K562 (cell line): ENCODE measurements around the gene HSPA8. TPM values are rescaled to one million over a fixed set of nuclear protein-coding genes. Genes with fewer than 3 reads are reported as not detected.

Experiments used
- ELF4 ChIP-seq: fragments of 450-650 bp; formaldehyde crosslinking; IDR thresholded peaks from 2 replicates; pipeline ENCODE4 v1.4.0; 2022; ENCODE audit warnings: missing genetic modification characterization
- EP400 ChIP-seq: fragments of 450-650 bp; IDR thresholded peaks from 2 replicates; pipeline ENCODE4 v1.6.1; 2017; ENCODE audit warnings: antibody characterized with exemption, mild to moderate bottlenecking, moderate library complexity
- MYC ChIP-seq, 2 experiments: fragments of 250-450 bp in 1 of 2; sonication (Bioruptor Pico) in 1 of 2; IDR thresholded peaks; 2 replicates each; pipeline versions ENCODE4 v1.5.1 to v1.6.1; 2012 to 2021; ENCODE audit warnings: low read depth in 2 of 2, borderline replicate concordance in 1 of 2, improper control_type of control experiment in 1 of 2, low read length in 1 of 2, mild to moderate bottlenecking in 1 of 2, moderate library complexity in 1 of 2
- NR3C1 ChIP-seq: sonication (generic); formaldehyde crosslinking; IDR thresholded peaks from 2 replicates; pipeline ENCODE4 v1.8.1; 2022; ENCODE audit warnings: missing genetic modification reagents
- POLR3G ChIP-seq: IDR thresholded peaks from 2 replicates; pipeline ENCODE4 v1.6.1; 2011; ENCODE audit not compliant: insufficient read length, insufficient replicate concordance; ENCODE audit errors: extremely low read depth
- SMAD4 ChIP-seq: fragments of 250-450 bp; sonication (Bioruptor Pico); conservative IDR thresholded peaks from 2 replicates; pipeline ENCODE4 v1.8.0; 2021; ENCODE audit warnings: inconsistent platforms, mild to moderate bottlenecking, moderate library complexity
- SP2 ChIP-seq: IDR thresholded peaks from 2 replicates; pipeline ENCODE4 v1.6.1; 2011; ENCODE audit warnings: mild to moderate bottlenecking, low read depth, low read length, moderate library complexity; ENCODE audit not compliant: poor library complexity, severe bottlenecking; ENCODE audit errors: extremely low read depth
- SUPT5H ChIP-seq: fragments of 450-650 bp; IDR thresholded peaks from 2 replicates; pipeline ENCODE4 v1.6.1; 2016
- TBL1XR1 ChIP-seq, 2 experiments: IDR thresholded peaks; 2 replicates each; pipeline ENCODE4 v1.6.1; 2012; ENCODE audit warnings: improper control_type of control experiment in 2 of 2, low read length in 2 of 2, mild to moderate bottlenecking in 1 of 2
- TCFL5 ChIP-seq: fragments of 250-450 bp; sonication (Bioruptor Pico); conservative IDR thresholded peaks from 2 replicates; pipeline ENCODE4 v1.6.1; 2021; ENCODE audit warnings: mild to moderate bottlenecking, moderate library complexity, matching md5 sums
- polyA plus RNA-seq, 8 experiments: library from polyadenylated mRNA; depleted of rRNA in 4 of 8; stranded (reverse) in 5 of 8; unstranded in 3 of 8; fragments of >200 nt; fragmentation: Nextera tagmentation in 2 of 8; fragmentation: Illumina TruSeq in 1 of 8; extraction: Ambion mirVana in 2 of 8; extraction: Trizol in 1 of 8; gene quantifications; 2 replicates each; pipeline versions ENCODE4 v1.2.1 to v1.2.3, GENCODE V29; 2011 to 2014; ENCODE audit warnings: inconsistent platforms in 1 of 8, missing spikeins in 1 of 8
- total RNA-seq, 7 experiments: library from RNA; depleted of rRNA in 6 of 7; stranded (reverse); fragments of >200 nt in 6 of 7; fragmentation: Illumina TruSeq in 2 of 7; extraction: Trizol in 2 of 7; gene quantifications; 2 replicates each; pipeline versions ENCODE4 v1.2.1 to v1.2.3, GENCODE V29; 2011 to 2021; ENCODE audit warnings: low replicate concordance in 1 of 7
- TF ChIP-seq, protein P1 (sequence below), 2 experiments: fragments of 450-650 bp in 1 of 2; sonication (generic) in 1 of 2; formaldehyde crosslinking in 1 of 2; IDR thresholded peaks; 2 replicates each; pipeline versions ENCODE4 v1.7.1 to v1.9.0; 2016 to 2022; ENCODE audit warnings: inconsistent platforms in 1 of 2, mild to moderate bottlenecking in 1 of 2, missing genetic modification reagents in 1 of 2
- TF ChIP-seq, protein P2 (sequence below): fragments of 450-650 bp; IDR thresholded peaks from 2 replicates; pipeline ENCODE4 v1.6.1; 2016
- TF ChIP-seq, protein P3 (sequence below): sonication (generic); formaldehyde crosslinking; IDR thresholded peaks from 2 replicates; pipeline ENCODE4 v1.8.0; 2023; ENCODE audit warnings: mild to moderate bottlenecking, missing genetic modification reagents

Gene HSPA8
- total and polyA plus RNA-seq, 9 of the 15 experiments (the other 6 are each of a cell fraction or from before 2014, with no cell fraction given) = 1,250 to 3,966 (median 2,773) TPM

DNA sequence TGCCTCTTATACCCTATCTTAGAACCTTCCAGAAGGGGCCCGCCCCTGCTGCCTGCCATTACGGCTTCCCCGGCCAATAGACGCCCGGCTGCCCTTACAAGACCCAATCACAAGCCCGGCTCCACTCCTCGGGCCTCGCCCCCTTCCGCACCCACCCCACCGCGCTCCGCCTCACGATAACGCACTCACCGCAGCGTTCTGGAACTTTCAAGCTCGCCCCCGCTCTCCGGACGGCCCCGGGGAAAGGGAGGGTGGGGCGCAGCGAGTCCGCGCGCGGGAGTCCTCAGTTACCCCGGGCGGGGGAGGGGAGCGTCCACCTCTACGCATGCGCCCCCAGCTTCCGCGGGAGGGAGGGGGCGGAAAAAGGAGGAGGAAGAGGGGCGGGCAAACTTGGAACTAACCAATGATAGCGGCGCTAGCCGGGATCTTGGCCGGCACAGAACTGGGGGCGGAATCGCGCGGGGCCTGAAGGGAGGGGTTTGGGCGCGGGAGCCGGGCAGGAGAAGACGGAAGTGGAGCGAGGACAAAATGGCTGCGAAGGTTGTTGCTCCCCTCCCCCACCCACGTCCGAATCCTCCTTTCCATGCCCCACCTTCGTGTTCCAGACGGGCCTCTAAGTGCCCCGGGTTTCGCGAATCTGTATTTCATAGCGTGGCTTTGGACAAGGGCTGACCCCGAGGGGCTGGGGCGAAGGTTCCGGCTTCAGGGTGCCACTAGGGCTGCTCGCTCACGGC is 389 bp upstream of the HSPA8 start (continued):
- TF ChIP-seq, protein P1, sequence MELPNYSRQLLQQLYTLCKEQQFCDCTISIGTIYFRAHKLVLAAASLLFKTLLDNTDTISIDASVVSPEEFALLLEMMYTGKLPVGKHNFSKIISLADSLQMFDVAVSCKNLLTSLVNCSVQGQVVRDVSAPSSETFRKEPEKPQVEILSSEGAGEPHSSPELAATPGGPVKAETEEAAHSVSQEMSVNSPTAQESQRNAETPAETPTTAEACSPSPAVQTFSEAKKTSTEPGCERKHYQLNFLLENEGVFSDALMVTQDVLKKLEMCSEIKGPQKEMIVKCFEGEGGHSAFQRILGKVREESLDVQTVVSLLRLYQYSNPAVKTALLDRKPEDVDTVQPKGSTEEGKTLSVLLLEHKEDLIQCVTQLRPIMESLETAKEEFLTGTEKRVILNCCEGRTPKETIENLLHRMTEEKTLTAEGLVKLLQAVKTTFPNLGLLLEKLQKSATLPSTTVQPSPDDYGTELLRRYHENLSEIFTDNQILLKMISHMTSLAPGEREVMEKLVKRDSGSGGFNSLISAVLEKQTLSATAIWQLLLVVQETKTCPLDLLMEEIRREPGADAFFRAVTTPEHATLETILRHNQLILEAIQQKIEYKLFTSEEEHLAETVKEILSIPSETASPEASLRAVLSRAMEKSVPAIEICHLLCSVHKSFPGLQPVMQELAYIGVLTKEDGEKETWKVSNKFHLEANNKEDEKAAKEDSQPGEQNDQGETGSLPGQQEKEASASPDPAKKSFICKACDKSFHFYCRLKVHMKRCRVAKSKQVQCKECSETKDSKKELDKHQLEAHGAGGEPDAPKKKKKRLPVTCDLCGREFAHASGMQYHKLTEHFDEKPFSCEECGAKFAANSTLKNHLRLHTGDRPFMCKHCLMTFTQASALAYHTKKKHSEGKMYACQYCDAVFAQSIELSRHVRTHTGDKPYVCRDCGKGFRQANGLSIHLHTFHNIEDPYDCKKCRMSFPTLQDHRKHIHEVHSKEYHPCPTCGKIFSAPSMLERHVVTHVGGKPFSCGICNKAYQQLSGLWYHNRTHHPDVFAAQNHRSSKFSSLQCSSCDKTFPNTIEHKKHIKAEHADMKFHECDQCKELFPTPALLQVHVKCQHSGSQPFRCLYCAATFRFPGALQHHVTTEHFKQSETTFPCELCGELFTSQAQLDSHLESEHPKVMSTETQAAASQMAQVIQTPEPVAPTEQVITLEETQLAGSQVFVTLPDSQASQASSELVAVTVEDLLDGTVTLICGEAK (IDR thresholded peaks at IDR 0.05) = peak; percentile 80
- TF ChIP-seq, protein P1 (CRISPR knock-in tag; IDR thresholded peaks at IDR 0.05) = no peak
- TF ChIP-seq TCFL5 (CRISPR knock-in tag) (no peak), TBL1XR1 (IDR thresholded peaks at IDR 0.05; ENCODE audit: low read length in 2 of 2) (0 out of 4 replicates have a peak, but pooled peaks of 1 of the 2 experiments have one; percentile 37), SMAD4 (CRISPR knock-in tag) (no peak), SP2 (peak; percentile 41), SUPT5H (peak; percentile 11; the same call in 1 of the 2 replicates), NR3C1 (CRISPR knock-in tag) (no peak), MYC (IDR thresholded peaks at IDR 0.05; ENCODE audit: low read depth, low read length) (peak; percentile 52), MYC (CRISPR knock-in tag; IDR thresholded peaks at IDR 0.05; ENCODE audit: borderline replicate concordance, low read depth) (0 out of 2 replicates have a peak, but pooled peaks have one; percentile 32), ELF4 (CRISPR knock-in tag) (peak; percentile 48; the same call in 1 of the 2 replicates), POLR3G (no peak), EP400 (peak; percentile 77)
- TF ChIP-seq, protein P2, sequence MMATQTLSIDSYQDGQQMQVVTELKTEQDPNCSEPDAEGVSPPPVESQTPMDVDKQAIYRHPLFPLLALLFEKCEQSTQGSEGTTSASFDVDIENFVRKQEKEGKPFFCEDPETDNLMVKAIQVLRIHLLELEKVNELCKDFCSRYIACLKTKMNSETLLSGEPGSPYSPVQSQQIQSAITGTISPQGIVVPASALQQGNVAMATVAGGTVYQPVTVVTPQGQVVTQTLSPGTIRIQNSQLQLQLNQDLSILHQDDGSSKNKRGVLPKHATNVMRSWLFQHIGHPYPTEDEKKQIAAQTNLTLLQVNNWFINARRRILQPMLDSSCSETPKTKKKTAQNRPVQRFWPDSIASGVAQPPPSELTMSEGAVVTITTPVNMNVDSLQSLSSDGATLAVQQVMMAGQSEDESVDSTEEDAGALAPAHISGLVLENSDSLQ = peak; percentile 91
- TF ChIP-seq, protein P3, sequence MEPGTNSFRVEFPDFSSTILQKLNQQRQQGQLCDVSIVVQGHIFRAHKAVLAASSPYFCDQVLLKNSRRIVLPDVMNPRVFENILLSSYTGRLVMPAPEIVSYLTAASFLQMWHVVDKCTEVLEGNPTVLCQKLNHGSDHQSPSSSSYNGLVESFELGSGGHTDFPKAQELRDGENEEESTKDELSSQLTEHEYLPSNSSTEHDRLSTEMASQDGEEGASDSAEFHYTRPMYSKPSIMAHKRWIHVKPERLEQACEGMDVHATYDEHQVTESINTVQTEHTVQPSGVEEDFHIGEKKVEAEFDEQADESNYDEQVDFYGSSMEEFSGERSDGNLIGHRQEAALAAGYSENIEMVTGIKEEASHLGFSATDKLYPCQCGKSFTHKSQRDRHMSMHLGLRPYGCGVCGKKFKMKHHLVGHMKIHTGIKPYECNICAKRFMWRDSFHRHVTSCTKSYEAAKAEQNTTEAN = 0 out of 2 replicates have a peak, but pooled peaks have one; percentile 38
